ENCODE data around the gene IFNAR2. TPM values are rescaled to one million over a fixed set of nuclear protein-coding genes. Genes with fewer than 3 reads are reported as not detected.
"Not testable (repeated sequence)": the region's sequence is repeated elsewhere in the genome, so short reads cannot be mapped to it uniquely, and the experiment has no call there.

IFNAR2 gene
- total RNA-seq, 1 donor from 2014 or later = 21.3 TPM

DNA sequence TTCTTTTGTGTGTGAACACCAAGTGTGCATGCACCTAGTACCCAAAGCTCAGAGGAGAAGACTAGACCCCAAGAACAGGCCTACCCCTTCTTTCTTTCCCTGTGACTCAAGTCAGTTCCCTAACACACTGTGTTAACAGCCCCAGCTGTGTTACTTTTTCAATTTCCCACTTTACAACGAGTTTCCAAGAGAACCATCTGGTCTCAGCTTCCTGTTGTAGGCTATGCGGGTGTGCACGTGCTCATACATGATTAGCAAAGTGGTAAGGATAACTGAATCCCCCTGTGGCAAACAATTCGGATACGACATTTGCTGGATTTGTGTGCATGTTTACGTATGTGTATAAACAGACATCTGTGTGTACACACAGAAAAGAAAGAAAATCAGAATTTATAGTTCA is 17.9 kb downstream of the IFNAR2 start:
- no peak for DNase-seq (ENCODE audit: low spot score)
- H3K4me3 Mint-ChIP-seq (ENCODE audit: unreplicated experiment) = peak overlapping the region; percentile 3
- peaks cover 12% of the 10 kb centered on the region for H3K4me1 Mint-ChIP-seq (ENCODE audit: unreplicated experiment)
- no peak for TF ChIP-seq CTCF (IDR thresholded peaks at IDR 0.05; ENCODE audit: unreplicated experiment)
- no peaks in the 10 kb centered on the region for H3K9me3 Mint-ChIP-seq (ENCODE audit: unreplicated experiment)
- peak overlapping the region; percentile 74 for H3K27ac Mint-ChIP-seq (ENCODE audit: unreplicated experiment)
- peaks cover 60% of the 10 kb centered on the region for H3K36me3 Mint-ChIP-seq (ENCODE audit: low read depth, unreplicated experiment)
- H3K27me3 Mint-ChIP-seq (ENCODE audit: unreplicated experiment) = peaks cover 3% of the 10 kb centered on the region

GRCh38 chr21:33249331-33250002 is 19.7 kb downstream of the IFNAR2 start:
- no peak overlapping the region for H3K27ac Mint-ChIP-seq (ENCODE audit: unreplicated experiment)
- H3K27me3 Mint-ChIP-seq (ENCODE audit: unreplicated experiment) = peaks cover under 1% of the 10 kb centered on the region
- H3K36me3 Mint-ChIP-seq (ENCODE audit: low read depth, unreplicated experiment) = peaks cover 54% of the 10 kb centered on the region
- H3K9me3 Mint-ChIP-seq (ENCODE audit: unreplicated experiment) = no peaks in the 10 kb centered on the region
- no peak for DNase-seq (ENCODE audit: low spot score)
- peak overlapping the region; percentile 52 for H3K4me3 Mint-ChIP-seq (ENCODE audit: unreplicated experiment)
- no peak for TF ChIP-seq CTCF (IDR thresholded peaks at IDR 0.05; ENCODE audit: unreplicated experiment)
- peaks cover 16% of the 10 kb centered on the region for H3K4me1 Mint-ChIP-seq (ENCODE audit: unreplicated experiment)

DNA sequence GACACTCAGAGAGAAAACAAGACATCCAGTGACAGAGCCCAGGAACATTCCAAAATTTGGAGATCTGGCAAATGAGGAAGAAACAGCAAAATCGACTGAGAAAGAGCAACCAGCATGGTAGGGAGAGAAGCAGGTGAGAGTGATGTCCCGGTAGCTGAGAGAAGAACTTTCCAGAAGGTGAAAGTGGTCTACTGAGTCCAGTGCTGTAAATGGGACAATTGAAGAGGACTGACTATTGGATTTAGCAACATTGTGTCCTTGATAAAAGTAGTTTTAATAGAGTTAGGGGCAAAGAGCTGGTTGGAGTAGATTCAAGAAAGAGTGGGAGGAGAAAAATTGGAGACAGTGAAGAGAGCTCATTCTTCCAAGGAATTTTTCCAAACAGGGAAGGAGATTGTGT is 21.4 kb downstream of the IFNAR2 start:
- no peak for TF ChIP-seq CTCF (IDR thresholded peaks at IDR 0.05; ENCODE audit: unreplicated experiment)
- peaks cover 13% of the 10 kb centered on the region for H3K4me1 Mint-ChIP-seq (ENCODE audit: unreplicated experiment)
- no peak for DNase-seq (ENCODE audit: low spot score)

DNA sequence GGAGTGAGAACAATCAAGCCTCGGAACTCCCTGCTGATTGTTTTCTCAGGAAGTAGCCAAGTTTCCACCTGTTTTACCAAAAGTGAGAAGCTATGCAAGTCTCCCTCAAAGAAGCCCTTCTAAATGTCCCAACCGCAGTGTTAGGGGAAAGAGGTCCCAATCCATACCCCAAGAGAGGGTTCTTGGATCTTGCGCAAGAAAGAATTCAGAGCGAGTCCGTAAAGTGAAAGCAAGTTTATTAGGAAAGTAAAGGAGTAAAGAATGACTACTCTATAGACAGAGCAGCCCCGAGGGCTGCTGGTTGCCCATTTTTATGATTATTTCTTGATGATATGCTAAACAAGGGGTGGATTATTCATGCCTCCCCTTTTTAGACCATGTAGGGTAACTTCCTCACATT is 23.6 kb downstream of the IFNAR2 start:
- Mint-ChIP-seq H3K27ac (ENCODE audit: unreplicated experiment) (peak overlapping the region; percentile 65), H3K36me3 (ENCODE audit: low read depth, unreplicated experiment) (peaks cover 59% of the 10 kb centered on the region), H3K4me1 (ENCODE audit: unreplicated experiment) (peaks cover 13% of the 10 kb centered on the region)
- not testable (repeated sequence) for H3K27me3 Mint-ChIP-seq (ENCODE audit: unreplicated experiment); H3K9me3 Mint-ChIP-seq (ENCODE audit: unreplicated experiment); H3K4me3 Mint-ChIP-seq (ENCODE audit: unreplicated experiment); DNase-seq (ENCODE audit: low spot score)

More for the DNA sequence above, 21.4 kb downstream of the IFNAR2 start:
- peaks cover 54% of the 10 kb centered on the region for H3K36me3 Mint-ChIP-seq (ENCODE audit: low read depth, unreplicated experiment)
- no peak overlapping the region for H3K4me3 Mint-ChIP-seq (ENCODE audit: unreplicated experiment)
- H3K27me3 Mint-ChIP-seq (ENCODE audit: unreplicated experiment) = peaks cover 2% of the 10 kb centered on the region
- H3K27ac Mint-ChIP-seq (ENCODE audit: unreplicated experiment) = no peak overlapping the region
- no peaks in the 10 kb centered on the region for H3K9me3 Mint-ChIP-seq (ENCODE audit: unreplicated experiment)

GRCh38 chr21:33254766-33255165 is 25.0 kb downstream of the IFNAR2 start:
- no peak for DNase-seq (ENCODE audit: low spot score)
- peaks cover 58% of the 10 kb centered on the region for H3K36me3 Mint-ChIP-seq (ENCODE audit: low read depth, unreplicated experiment)
- TF ChIP-seq CTCF (IDR thresholded peaks at IDR 0.05; ENCODE audit: unreplicated experiment) = no peak
- peaks cover 13% of the 10 kb centered on the region for H3K4me1 Mint-ChIP-seq (ENCODE audit: unreplicated experiment)
- H3K9me3 Mint-ChIP-seq (ENCODE audit: unreplicated experiment) = no peaks in the 10 kb centered on the region
- no peak overlapping the region for H3K4me3 Mint-ChIP-seq (ENCODE audit: unreplicated experiment)
- peaks cover 3% of the 10 kb centered on the region for H3K27me3 Mint-ChIP-seq (ENCODE audit: unreplicated experiment)
- no peak overlapping the region for H3K27ac Mint-ChIP-seq (ENCODE audit: unreplicated experiment)
